Ammon's horn (tissue), 1 donor: Measurements from ENCODE around the gene TOX2.

Source experiments
- DNase-seq: peaks from one replicate; pipeline ENCODE4 v3.0.0-alpha.2; 2016; ENCODE audit warnings: low spot score

The TOX2 gene

DNA sequence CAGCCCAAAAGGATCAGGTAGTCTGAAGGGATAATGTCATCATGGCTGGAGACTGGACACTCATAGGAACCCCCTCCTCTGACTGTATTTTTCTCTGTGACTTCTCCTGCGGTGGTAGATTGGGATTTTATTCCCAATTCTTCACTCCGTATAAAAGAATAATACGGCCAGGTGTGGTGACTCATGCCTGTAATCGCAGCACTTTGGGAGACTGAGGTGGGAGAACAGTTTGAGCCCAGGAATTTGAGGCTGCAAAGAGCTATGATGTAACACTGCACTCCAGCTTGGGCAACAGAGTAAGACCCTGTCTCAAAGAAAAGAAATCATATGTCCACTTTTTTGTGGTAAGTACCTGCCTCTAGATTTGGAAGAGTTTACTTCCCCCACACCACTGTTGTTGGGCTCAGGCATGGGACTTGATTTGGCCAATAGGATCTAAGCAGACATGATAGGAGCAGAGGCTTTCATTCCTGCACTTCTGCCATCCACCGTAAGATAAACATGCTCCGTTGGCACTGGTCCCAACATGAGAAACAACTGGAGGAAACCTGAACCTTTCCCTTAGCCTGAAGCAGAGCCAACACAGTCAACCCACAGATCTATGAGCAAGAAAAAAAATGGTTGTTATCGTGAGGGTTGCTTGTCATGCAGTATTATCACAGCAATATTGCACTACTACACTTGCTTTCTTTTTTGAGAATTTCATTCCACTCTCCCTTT lies 190.3 kb downstream of the TOX2 start:
- no peak for DNase-seq

DNA sequence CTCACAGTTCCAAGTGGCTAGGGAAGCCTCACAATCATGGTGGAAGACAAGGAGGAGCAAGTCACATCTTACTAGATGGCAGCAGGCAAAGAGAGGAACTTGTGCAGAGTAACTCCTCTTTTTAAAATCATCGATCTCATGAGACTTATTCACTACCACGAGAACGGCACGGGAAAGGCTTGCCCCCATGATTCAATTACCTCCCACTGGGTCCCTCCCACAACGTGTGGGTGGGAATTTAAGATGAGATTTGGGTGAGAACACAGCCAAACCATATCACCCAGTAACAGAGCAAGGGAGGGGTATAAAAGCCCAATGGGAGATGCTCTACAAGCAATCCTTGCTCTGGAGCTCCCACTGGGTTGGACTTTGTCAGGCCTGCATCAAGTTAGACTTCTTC lies 192.0 kb downstream of the TOX2 start:
- no peak for DNase-seq

DNA sequence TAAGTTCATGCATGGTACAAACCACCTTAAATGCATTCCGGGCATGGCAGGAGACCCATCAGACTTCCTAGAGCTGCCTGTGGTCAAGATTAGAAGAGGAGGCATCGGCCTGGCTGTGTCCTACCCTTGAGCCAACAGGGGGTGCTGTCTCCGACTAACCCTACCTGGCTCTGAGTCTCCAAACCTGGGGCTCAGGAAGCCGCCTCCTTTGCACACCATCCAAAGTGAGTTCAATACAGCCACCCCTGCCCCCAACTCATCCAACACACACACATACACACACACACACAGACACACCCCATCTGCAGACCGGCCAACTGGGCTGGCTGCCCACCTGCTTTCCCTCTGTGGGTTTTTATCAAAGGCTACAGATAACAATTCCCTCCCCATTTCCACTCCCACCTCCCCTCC lies 195.3 kb downstream of the TOX2 start:
- DNase-seq: no peak

- no peak for DNase-seq
These were observed 196.3 kb downstream of the TOX2 start for GRCh38 chr20:44110816-44111568.

DNA sequence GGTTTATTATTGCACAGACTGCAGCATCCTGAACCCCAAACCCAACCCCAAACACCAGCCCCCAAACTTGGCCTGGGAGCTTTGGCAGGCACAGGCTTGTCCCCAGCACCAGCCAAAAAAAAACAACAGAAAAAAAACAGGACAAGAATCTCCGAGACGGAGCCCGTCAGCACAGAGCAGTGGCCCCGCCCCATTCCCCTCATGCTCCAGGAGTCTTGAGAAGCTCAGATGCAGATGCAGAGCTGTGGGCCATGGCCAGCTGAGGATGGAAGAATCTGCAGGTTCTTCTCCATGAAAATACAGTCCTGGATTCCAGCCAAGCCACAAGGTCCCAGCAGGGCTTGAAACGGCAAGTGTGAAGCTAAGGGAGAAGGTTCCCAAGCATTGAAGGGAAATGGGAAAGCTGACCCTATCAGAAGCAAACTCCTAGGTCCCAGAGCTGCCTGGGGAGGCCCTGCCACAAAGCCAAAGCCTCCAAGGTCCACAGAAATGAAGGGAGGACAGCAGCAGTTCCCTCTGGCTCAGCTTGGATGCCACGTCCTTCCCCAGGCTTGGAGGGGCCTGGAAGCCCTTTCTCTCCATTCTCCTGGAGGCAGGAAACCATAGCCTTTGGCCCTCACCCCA lies 197.2 kb downstream of the TOX2 start:
- no peak for DNase-seq

DNA sequence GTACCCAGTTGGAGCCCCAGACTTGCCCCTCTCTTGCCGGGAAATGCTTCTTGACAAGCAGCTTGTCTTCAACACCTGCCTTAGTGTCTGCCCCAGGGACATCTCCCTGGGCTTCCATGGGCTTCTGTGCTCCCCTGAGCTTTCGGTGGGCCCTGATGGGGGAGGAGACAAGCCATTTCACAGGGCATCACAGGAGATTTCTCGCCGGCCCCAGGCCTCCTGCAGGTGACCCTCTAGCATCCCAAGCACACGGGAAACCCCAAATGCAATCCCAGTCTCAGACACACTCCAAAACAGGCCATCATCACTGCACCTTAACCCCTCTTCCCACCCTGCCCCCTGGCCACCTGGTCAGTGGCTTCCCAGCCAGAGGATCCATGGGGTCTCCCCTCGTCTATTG lies 197.8 kb downstream of the TOX2 start:
- DNase-seq: no peak

DNA sequence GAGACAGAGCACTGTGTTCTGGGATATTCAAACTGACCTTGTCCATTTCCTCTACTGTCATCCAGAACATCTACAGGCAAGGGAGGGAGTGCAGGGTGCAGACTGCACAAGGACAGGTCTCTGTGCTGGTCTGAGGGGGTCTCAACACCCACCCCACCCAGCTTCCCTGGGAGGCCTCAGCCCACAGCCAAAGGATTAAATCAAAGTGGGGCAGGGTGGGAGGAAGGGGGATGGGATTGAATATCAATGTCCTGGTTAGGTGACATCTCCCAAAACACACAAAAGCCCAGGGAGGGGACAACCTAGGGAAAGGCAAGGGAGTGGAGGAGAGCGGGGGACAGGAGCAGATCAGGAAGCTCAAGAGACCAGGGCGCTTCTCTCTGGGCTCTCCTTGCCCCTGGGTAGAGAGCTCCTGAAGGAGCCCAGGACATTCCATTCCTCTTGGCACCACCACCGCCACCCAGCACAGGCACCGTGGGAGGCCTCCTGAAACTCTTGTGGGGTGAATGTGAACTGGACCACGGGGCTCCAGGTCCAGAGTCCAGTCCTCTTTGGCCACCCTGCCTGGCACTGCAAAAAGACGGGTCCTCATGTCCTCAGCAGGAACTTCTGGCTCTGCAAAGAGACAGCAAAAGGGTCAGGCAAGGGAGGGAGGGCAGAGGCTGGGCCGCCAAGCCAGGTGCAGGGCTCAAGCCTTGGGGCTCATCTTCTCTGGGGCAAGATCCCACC lies 198.4 kb downstream of the TOX2 start:
- DNase-seq: no peak

DNA sequence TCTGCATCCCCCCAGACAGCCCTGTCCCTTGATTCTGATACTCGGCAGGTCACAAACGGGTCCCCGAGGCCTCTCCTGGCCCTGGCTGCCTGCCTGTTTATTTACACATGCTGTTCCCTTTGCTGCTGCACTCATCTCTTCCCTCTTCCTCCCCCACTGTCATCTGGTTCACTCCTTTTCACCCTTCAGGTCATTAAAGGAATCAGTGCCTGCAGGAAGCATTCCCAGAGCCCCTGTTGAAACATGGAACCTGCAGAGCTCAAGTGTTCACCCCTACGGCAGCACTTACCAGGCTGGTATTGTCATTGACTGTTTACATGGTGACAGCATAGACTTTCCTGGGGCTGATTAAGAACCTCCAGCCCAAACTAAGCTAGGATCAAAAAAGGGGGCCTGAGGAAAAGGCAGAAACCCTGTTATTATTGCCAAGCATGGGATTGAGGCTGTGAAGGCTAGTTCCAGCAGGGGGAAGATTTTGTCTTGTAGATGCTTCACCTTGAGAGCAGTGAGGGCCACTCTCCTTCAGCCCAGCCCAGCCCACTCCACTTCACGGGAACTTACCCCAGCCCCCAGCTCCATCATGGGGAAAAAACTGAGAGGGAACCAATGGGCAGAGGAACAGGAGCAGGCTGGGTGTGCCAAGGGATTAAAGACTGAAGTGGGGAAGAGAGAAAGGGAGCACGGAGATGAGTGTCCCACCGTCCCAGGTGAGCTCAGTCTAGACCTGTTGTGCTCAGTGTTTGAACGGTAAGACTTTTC lies 199.1 kb downstream of the TOX2 start:
- DNase-seq: no peak

DNA sequence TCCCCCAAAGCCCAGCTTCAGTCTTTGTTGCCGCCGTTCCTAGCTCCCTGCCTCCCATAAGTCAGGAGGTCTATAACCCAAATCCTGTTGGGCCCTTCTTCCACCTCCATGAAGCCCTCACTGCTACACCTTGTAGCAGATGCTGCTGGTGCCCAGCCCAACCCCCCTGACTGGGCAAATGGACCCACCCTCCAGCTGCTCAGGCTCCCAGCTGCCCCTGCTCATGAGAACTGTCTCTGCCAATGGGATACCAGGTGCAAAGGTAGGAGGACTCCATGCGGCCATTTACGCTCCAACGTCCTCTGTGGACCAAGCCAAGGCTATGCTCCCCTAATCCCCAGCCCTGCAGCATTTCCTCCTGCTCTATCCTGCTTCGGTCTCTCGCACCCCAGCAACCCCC lies 200.5 kb downstream of the TOX2 start:
- no peak for DNase-seq

DNA sequence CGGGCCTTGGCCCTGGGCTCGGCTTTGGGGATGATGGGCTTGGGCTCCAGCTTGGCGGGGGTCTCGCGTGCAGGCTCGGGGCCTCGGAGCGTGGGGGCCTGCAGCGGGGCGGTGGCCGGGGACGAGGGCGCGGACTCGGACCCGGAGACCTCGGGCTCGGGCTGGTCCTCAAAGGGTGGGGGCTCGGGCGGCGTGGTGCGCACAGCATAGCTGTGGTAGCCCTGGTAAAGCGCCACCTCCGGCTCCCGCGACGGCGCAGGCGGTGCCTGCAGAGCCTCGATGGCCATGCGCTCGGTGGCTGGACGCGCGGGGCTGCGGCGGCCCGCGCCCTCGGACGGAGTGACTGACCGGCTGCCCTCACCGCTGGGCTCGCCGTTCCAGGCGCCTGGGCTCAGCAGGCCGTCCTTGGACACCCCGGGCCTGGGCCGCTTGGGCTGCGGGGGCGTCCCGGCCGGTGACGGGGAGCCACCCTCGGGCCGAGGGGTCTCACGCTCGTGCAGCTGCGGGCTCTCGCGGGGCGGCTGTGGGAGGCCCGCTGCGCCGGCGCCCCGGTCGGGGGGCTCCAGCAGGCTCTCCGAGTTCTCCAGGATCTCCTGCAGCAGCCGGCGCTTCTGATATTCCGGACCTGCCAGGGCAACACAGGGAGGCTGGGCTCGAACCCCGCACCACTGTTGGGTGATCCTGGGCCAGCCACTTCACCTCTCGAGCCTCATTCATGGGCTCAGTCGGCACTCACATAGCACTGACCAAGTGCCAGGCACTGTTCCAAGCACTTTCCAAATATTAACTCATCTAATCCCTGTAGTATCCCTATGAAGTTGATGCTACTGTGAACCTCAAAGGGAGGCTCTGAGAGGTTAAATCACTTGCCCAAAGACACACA lies 201.4 kb downstream of the TOX2 start:
- no peak for DNase-seq

GRCh38 chr20:44117296-44118184 lies 202.9 kb downstream of the TOX2 start:
- DNase-seq: no peak

- DNase-seq: no peak
These were observed 203.8 kb downstream of the TOX2 start for GRCh38 chr20:44118185-44119033.
